ENCODE results near the gene IQSEC3.
"Not testable (repeated sequence)": the region's sequence is repeated elsewhere in the genome, so short reads cannot be mapped to it uniquely, and the experiment has no call there.

Gene IQSEC3

DNA sequence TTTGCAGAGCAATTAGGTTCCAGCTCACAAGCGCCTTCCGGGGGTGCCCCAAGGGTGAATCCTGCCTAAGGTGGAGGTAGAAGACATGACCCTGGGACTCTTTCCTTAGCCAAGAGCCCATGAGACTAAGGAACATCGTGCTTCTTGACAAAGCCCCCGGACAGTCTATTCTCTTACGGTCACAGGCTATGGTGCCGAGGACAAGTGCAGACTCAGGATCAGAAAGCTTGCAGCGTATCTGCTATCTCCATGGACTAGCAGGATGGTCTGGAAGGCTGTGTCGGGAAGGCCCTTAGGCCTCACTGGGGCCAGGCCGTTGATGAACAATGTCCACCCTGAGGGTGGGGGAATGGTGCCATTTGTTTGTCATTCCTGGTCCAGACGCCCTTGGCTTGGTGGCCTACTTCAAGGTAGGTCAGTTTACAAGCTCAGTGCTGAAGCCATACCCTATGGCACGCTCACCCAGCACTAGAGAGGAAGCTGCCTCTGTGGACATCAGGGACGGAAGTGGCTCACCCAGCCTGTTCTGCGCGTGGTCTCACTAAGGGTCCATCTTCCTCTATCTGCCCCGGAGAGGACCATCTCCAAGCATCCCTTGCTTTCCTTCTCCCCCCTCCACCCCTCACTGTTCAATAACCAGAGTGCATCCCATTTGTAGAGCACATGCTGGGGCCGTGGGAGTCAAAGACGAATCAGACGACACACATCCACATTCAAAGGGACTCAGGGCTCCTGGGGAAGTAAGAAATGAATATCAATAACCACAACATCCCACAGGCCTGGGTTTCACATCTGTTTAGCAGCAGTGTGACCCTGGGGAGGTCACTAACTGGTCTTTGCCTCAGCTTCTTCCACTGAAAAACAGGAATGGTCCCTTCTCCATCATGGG lies 45.0 kb upstream of the IQSEC3 start:
- Histone ChIP-seq H3K23ac (ENCODE audit: low read length) (no peak overlapping the region), H3K9ac (ENCODE audit: low read length) (no peak overlapping the region), H3K27ac (ENCODE audit: low read depth, low read length) (no peak overlapping the region), H2BK120ac (ENCODE audit: low read depth, low read length) (no peak overlapping the region), H3K4me3 (ENCODE audit: low read length) (no peak overlapping the region), H3K4me1 (ENCODE audit: control insufficient read depth, low read depth, low read length) (no peaks in the 10 kb centered on the region), H3K18ac (ENCODE audit: low read length) (no peak overlapping the region), H3K56ac (ENCODE audit: low read length) (no peak overlapping the region), H3K79me2 (ENCODE audit: control insufficient read depth, insufficient read depth, low read length) (no peaks in the 10 kb centered on the region), H2BK15ac (replicated peaks; ENCODE audit: low read depth) (no peak overlapping the region), H2AK5ac (ENCODE audit: low read length) (no peak overlapping the region), H2BK5ac (ENCODE audit: low read length) (no peak overlapping the region), H3K4ac (ENCODE audit: low read depth, low read length) (no peak overlapping the region), H3K36me3 (ENCODE audit: control insufficient read depth, insufficient read depth, low read length) (peaks cover 5% of the 10 kb centered on the region), H3K27me3 (ENCODE audit: insufficient read depth, low read length, poor library complexity) (no peaks in the 10 kb centered on the region), H4K5ac (ENCODE audit: low read length) (no peak overlapping the region), H3K79me1 (ENCODE audit: low read length) (peaks cover 11% of the 10 kb centered on the region), H3K4me2 (ENCODE audit: low read length) (no peak overlapping the region), H4K8ac (ENCODE audit: low read depth, low read length) (no peak overlapping the region)
- DNase-seq = no peak
- WGBS (ENCODE audit: extremely low coverage, insufficient coverage, low lambda C conversion rate) = no CpG with 5 or more reads among the region's 18 CpGs

DNA sequence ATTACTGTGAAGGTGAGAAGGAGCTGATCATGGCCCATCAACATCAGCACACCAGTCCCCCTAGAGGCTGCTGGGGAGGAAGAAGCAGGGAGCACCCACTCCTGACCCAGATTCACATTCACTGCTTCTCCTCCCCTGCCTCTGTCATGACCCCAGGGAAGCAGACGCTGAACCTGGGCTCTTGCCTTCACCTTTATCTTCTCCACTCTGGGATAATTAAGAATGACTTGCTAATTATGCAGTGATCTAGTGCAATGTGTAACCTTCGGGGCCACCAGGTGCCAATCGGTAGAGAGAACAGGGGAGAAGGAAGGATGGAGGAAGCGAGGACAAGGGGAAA lies 44.4 kb upstream of the IQSEC3 start:
- no peak for DNase-seq
- Histone ChIP-seq H3K36me3 (ENCODE audit: control insufficient read depth, insufficient read depth, low read length) (peaks cover 5% of the 10 kb centered on the region), H4K5ac (ENCODE audit: low read length) (no peak overlapping the region), H2BK120ac (ENCODE audit: low read depth, low read length) (no peak overlapping the region), H3K79me2 (ENCODE audit: control insufficient read depth, insufficient read depth, low read length) (no peaks in the 10 kb centered on the region), H3K27ac (ENCODE audit: low read depth, low read length) (no peak overlapping the region), H3K23ac (ENCODE audit: low read length) (no peak overlapping the region), H3K9ac (ENCODE audit: low read length) (no peak overlapping the region), H2AK5ac (ENCODE audit: low read length) (no peak overlapping the region), H3K4me3 (ENCODE audit: low read length) (no peak overlapping the region), H3K18ac (ENCODE audit: low read length) (no peak overlapping the region), H3K4me1 (ENCODE audit: control insufficient read depth, low read depth, low read length) (no peaks in the 10 kb centered on the region), H3K4me2 (ENCODE audit: low read length) (no peak overlapping the region), H3K4ac (ENCODE audit: low read depth, low read length) (no peak overlapping the region), H2BK5ac (ENCODE audit: low read length) (no peak overlapping the region), H4K8ac (ENCODE audit: low read depth, low read length) (no peak overlapping the region), H3K56ac (ENCODE audit: low read length) (no peak overlapping the region), H2BK15ac (replicated peaks; ENCODE audit: low read depth) (no peak overlapping the region), H3K27me3 (ENCODE audit: insufficient read depth, low read length, poor library complexity) (no peaks in the 10 kb centered on the region), H3K79me1 (ENCODE audit: low read length) (peaks cover 11% of the 10 kb centered on the region)
- WGBS (ENCODE audit: extremely low coverage, insufficient coverage, low lambda C conversion rate) = no CpG with 5 or more reads among the region's 4 CpGs

DNA sequence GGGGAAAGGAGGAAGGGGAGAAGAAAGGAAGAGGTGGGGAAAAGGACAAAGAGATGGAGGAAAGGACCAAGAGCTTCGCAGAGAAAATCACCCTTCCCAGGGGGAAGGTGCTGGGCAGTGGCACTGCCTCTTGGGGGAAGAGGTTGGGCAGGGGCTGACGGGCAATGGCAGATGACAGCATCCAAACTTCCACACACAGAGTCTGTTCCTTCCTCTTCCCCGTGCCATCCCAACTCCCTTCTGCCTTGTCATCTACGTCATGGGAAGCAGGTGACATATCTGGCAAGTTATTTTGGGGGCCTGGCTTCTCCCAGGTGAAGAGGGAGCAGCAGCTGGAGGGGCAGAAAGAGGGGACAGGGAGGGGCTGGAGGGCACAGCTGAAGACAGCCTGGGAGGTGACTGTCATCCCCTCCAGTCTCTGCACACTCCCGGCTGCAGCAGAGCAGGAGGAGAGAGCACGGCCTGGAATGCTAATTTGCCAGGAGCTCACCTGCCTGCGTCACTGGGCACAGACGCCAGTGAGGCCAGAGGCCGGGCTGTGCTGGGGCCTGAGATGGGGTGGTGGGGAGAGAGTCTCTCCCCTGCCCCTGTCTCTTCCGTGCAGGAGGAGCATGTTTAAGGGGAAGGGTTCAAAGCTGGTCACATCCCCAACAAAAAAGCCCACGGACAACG lies 43.9 kb upstream of the IQSEC3 start:
- Histone ChIP-seq H2BK5ac (ENCODE audit: low read length) (no peak overlapping the region), H3K36me3 (ENCODE audit: control insufficient read depth, insufficient read depth, low read length) (peaks cover 5% of the 10 kb centered on the region), H3K4me1 (ENCODE audit: control insufficient read depth, low read depth, low read length) (no peaks in the 10 kb centered on the region), H3K4ac (ENCODE audit: low read depth, low read length) (no peak overlapping the region), H2AK5ac (ENCODE audit: low read length) (no peak overlapping the region), H3K4me3 (ENCODE audit: low read length) (no peak overlapping the region), H3K56ac (ENCODE audit: low read length) (no peak overlapping the region), H4K5ac (ENCODE audit: low read length) (no peak overlapping the region), H4K8ac (ENCODE audit: low read depth, low read length) (no peak overlapping the region), H3K23ac (ENCODE audit: low read length) (no peak overlapping the region), H3K27ac (ENCODE audit: low read depth, low read length) (no peak overlapping the region), H2BK15ac (replicated peaks; ENCODE audit: low read depth) (no peak overlapping the region), H3K27me3 (ENCODE audit: insufficient read depth, low read length, poor library complexity) (no peaks in the 10 kb centered on the region), H2BK120ac (ENCODE audit: low read depth, low read length) (no peak overlapping the region), H3K79me2 (ENCODE audit: control insufficient read depth, insufficient read depth, low read length) (no peaks in the 10 kb centered on the region), H3K4me2 (ENCODE audit: low read length) (no peak overlapping the region), H3K79me1 (ENCODE audit: low read length) (peaks cover 11% of the 10 kb centered on the region), H3K9ac (ENCODE audit: low read length) (no peak overlapping the region), H3K18ac (ENCODE audit: low read length) (no peak overlapping the region)
- DNase-seq = no peak
- no CpG with 5 or more reads among the region's 12 CpGs for WGBS (ENCODE audit: extremely low coverage, insufficient coverage, low lambda C conversion rate)

DNA sequence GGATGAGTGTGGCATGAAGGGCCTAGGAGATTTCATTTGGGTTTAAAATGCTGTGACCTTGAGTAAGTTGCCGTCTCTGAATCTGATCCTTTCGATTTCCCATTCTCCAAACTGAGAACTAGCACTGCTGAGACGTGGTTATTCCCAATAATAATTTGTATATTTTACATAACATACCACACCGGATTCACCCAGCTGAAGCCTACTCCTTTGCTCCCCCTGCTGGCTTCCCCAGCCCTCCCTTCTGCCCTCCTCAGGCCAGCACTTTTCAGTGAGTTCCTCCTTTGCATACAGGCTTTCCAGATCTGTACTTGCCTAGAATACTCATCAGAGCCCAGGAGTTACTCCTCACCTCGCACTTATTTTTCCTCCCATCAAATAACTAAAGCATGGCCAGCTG lies 38.7 kb upstream of the IQSEC3 start:
- H3K4ac ChIP-seq (ENCODE audit: low read depth, low read length); H2AK5ac ChIP-seq (ENCODE audit: low read length); H3K4me1 ChIP-seq (ENCODE audit: control insufficient read depth, low read depth, low read length); H3K23ac ChIP-seq (ENCODE audit: low read length); H3K79me1 ChIP-seq (ENCODE audit: low read length); H2BK15ac ChIP-seq (replicated peaks; ENCODE audit: low read depth); H4K8ac ChIP-seq (ENCODE audit: low read depth, low read length); H2BK5ac ChIP-seq (ENCODE audit: low read length); H3K4me2 ChIP-seq (ENCODE audit: low read length); H3K56ac ChIP-seq (ENCODE audit: low read length); H3K36me3 ChIP-seq (ENCODE audit: control insufficient read depth, insufficient read depth, low read length); H2BK120ac ChIP-seq (ENCODE audit: low read depth, low read length); H3K79me2 ChIP-seq (ENCODE audit: control insufficient read depth, insufficient read depth, low read length); H4K5ac ChIP-seq (ENCODE audit: low read length); DNase-seq; H3K4me3 ChIP-seq (ENCODE audit: low read length); H3K27me3 ChIP-seq (ENCODE audit: insufficient read depth, low read length, poor library complexity); H3K27ac ChIP-seq (ENCODE audit: low read depth, low read length); H3K18ac ChIP-seq (ENCODE audit: low read length); H3K9ac ChIP-seq (ENCODE audit: low read length): not testable (repeated sequence)
- WGBS (ENCODE audit: extremely low coverage, insufficient coverage, low lambda C conversion rate) = no CpG with 5 or more reads among the region's 5 CpGs

DNA sequence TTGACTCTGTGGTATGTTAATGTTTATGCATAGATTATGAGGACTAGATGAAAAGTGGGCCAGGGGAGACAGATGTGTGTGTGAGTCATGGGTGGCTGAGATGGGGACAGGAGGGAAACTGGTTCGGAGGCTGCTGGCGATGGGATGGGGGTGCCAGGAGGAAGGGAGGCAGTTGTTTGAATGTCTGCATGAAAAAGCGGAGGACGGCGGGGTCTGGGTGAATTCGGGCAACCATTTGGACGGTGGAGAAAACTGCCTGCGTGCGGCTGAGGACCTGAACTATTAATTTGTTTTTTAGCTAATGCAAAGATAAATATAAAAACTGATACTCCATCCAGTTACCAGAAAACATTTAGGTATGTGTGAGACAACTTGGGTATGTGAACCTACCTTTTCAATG lies 27.8 kb upstream of the IQSEC3 start:
- not testable (repeated sequence) for H3K56ac ChIP-seq (ENCODE audit: low read length); H3K79me2 ChIP-seq (ENCODE audit: control insufficient read depth, insufficient read depth, low read length); H4K8ac ChIP-seq (ENCODE audit: low read depth, low read length); H3K4ac ChIP-seq (ENCODE audit: low read depth, low read length); H3K79me1 ChIP-seq (ENCODE audit: low read length); H3K27me3 ChIP-seq (ENCODE audit: insufficient read depth, low read length, poor library complexity); DNase-seq; H3K4me1 ChIP-seq (ENCODE audit: control insufficient read depth, low read depth, low read length); H2BK5ac ChIP-seq (ENCODE audit: low read length); H2AK5ac ChIP-seq (ENCODE audit: low read length); H3K36me3 ChIP-seq (ENCODE audit: control insufficient read depth, insufficient read depth, low read length); H2BK15ac ChIP-seq (replicated peaks; ENCODE audit: low read depth); H3K27ac ChIP-seq (ENCODE audit: low read depth, low read length); H3K18ac ChIP-seq (ENCODE audit: low read length); H3K23ac ChIP-seq (ENCODE audit: low read length); H4K5ac ChIP-seq (ENCODE audit: low read length); H3K4me3 ChIP-seq (ENCODE audit: low read length); H2BK120ac ChIP-seq (ENCODE audit: low read depth, low read length); H3K9ac ChIP-seq (ENCODE audit: low read length); H3K4me2 ChIP-seq (ENCODE audit: low read length)
- WGBS (ENCODE audit: extremely low coverage, insufficient coverage, low lambda C conversion rate) = no CpG with 5 or more reads among the region's 9 CpGs
